SK-N-SH (cell line): ENCODE data around the gene CRIP2. TPM values are rescaled to one million over a fixed set of nuclear protein-coding genes. Genes with fewer than 3 reads are reported as not detected.
A peak's percentile ranks its signal among the peaks of the same experiment; 100 is the strongest.

ENCODE experiments used
- CTCF ChIA-PET: fragments of 300-600, 350-600 bp; formaldehyde crosslinking; extraction: SDS; loops from one replicate; lab custom pipeline; 2021; lab: Yijun Ruan, JAX
- POLR2A ChIA-PET: fragments of 350-600 bp; sonication (Branson Sonifier 250); formaldehyde crosslinking; extraction: SDS; loops from one replicate; lab custom pipeline; 2020; ENCODE audit warnings: antibody characterized with exemption, inconsistent platforms; lab: Yijun Ruan, JAX
- DNase-seq: peaks from one replicate; pipeline ENCODE4 v3.0.0; 2012
- H2AFZ ChIP-seq: fragments of 200-600 bp; sonication (generic); 2 replicates; pipeline ENCODE4 v1.8.1; 2016; ENCODE audit warnings: antibody characterized with exemption, mild to moderate bottlenecking, low read depth
- H3F3A ChIP-seq: fragments of 200-600 bp; sonication (generic); replicated peaks from 2 replicates; pipeline ENCODE3; 2016; ENCODE audit warnings: antibody characterized with exemption, mild to moderate bottlenecking; ENCODE audit not compliant: insufficient read depth
- H3K27ac ChIP-seq, 2 experiments: fragments of 200-500 bp in 1 of 2; fragments of 200-600 bp in 1 of 2; sonication (Bioruptor generic) in 1 of 2; sonication (generic), shearing (Covaris generic) in 1 of 2; 2 replicates each; pipeline versions ENCODE4 v1.5.1 to v1.6.1; 2014 to 2016; ENCODE audit warnings: low read depth in 2 of 2, inconsistent platforms in 1 of 2, low read length in 1 of 2, mild to moderate bottlenecking in 1 of 2, mixed read lengths in 1 of 2
- H3K27me3 ChIP-seq: fragments of 200-600 bp; sonication (generic), shearing (Covaris generic); 2 replicates; pipeline ENCODE4 v1.6.1; 2016; ENCODE audit warnings: mixed run types; ENCODE audit not compliant: insufficient read depth
- H3K36me3 ChIP-seq, 2 experiments: fragments of 200-500 bp in 1 of 2; fragments of 200-600 bp in 1 of 2; sonication (Bioruptor generic) in 1 of 2; sonication (generic) in 1 of 2; replicated peaks in 1 of 2; 2 replicates each; pipeline versions ENCODE3 to v1.5.1; 2014 to 2016; ENCODE audit warnings: low read length in 1 of 2, mild to moderate bottlenecking in 1 of 2; ENCODE audit not compliant: insufficient read depth in 2 of 2, control insufficient read depth in 1 of 2
- H3K4me1 ChIP-seq, 2 experiments: fragments of 200-500 bp in 1 of 2; fragments of 200-600 bp in 1 of 2; sonication (Bioruptor generic) in 1 of 2; sonication (generic), shearing (Covaris generic) in 1 of 2; 2 replicates each; pipeline versions ENCODE4 v1.5.1 to v1.6.1; 2014 to 2016; ENCODE audit warnings: low read depth in 1 of 2, low read length in 1 of 2, mixed run types in 1 of 2; ENCODE audit not compliant: insufficient read depth in 2 of 2, control insufficient read depth in 1 of 2
- H3K4me2 ChIP-seq: fragments of 200-600 bp; sonication (generic), shearing (Covaris generic); 2 replicates; pipeline ENCODE4 v1.6.1; 2017; ENCODE audit warnings: mixed run types
- H3K4me3 ChIP-seq, 2 experiments: fragments of 200-500 bp in 1 of 2; fragments of 200-600 bp in 1 of 2; sonication (Bioruptor generic) in 1 of 2; sonication (generic), shearing (Covaris generic) in 1 of 2; 2 replicates each; pipeline versions ENCODE4 v1.5.1 to v1.8.1; 2014 to 2016; ENCODE audit warnings: low read depth in 2 of 2, inconsistent platforms in 1 of 2, low read length in 1 of 2, mild to moderate bottlenecking in 1 of 2, mixed read lengths in 1 of 2, moderate library complexity in 1 of 2
- H3K79me2 ChIP-seq: fragments of 200-600 bp; sonication (generic); 2 replicates; pipeline ENCODE4 v1.8.1; 2017; ENCODE audit warnings: mild to moderate bottlenecking; ENCODE audit not compliant: insufficient read depth
- H3K9ac ChIP-seq: fragments of 200-600 bp; sonication (generic); 2 replicates; pipeline ENCODE4 v1.6.1; 2017; ENCODE audit warnings: mixed run types
- H3K9me2 ChIP-seq: fragments of 200-600 bp; sonication (generic); 2 replicates; pipeline ENCODE4 v1.6.1; 2017; ENCODE audit warnings: mixed run types
- H3K9me3 ChIP-seq: fragments of 200-600 bp; sonication (generic); 2 replicates; pipeline ENCODE4 v1.6.1; 2017; ENCODE audit warnings: mixed run types, mild to moderate bottlenecking, moderate library complexity
- H4K20me1 ChIP-seq: fragments of 200-600 bp; sonication (generic); 2 replicates; pipeline ENCODE4 v1.6.1; 2017; ENCODE audit warnings: mild to moderate bottlenecking, mixed run types; ENCODE audit not compliant: insufficient read depth
- CHD2 ChIP-seq: fragments of 150-350 bp; IDR thresholded peaks from 2 replicates; pipeline ENCODE4 v1.6.1; 2018; ENCODE audit warnings: low read length; ENCODE audit not compliant: partially characterized antibody
- EP300 ChIP-seq, 2 experiments: IDR thresholded peaks; 2 replicates each; pipeline versions ENCODE4 v1.4.0 to v1.6.1; 2012; ENCODE audit warnings: borderline replicate concordance in 1 of 2, low read depth in 1 of 2, low read length in 1 of 2
- EZH2phosphoT487 ChIP-seq: fragments of 200-600 bp; sonication (generic); IDR thresholded peaks from 2 replicates; pipeline ENCODE4 v1.6.1; 2017; ENCODE audit warnings: low read depth, mixed run types, mild to moderate bottlenecking, antibody characterized with exemption, moderate library complexity, borderline replicate concordance
- FOSL2 ChIP-seq: IDR thresholded peaks from 2 replicates; pipeline ENCODE4 v1.4.0; 2012; ENCODE audit warnings: low read depth, mild to moderate bottlenecking, moderate library complexity, borderline replicate concordance
- FOXJ3 ChIP-seq: sonication (generic); formaldehyde crosslinking; IDR thresholded peaks from 2 replicates; pipeline ENCODE4 v1.5.1; 2020; ENCODE audit warnings: mild to moderate bottlenecking, missing genetic modification reagents
- GATA2 ChIP-seq: sonication (generic); formaldehyde crosslinking; IDR thresholded peaks from 2 replicates; pipeline ENCODE4 v1.5.0; 2020; ENCODE audit warnings: mild to moderate bottlenecking, missing genetic modification reagents
- MEF2A ChIP-seq: IDR thresholded peaks from 2 replicates; pipeline ENCODE4 v1.4.0; 2012; ENCODE audit warnings: low read depth, borderline replicate concordance
- NFIC ChIP-seq: IDR thresholded peaks from 2 replicates; pipeline ENCODE4 v1.4.0; 2012; ENCODE audit warnings: borderline replicate concordance
- RCOR1 ChIP-seq: fragments of 150-350 bp; IDR thresholded peaks from 2 replicates; pipeline ENCODE4 v1.6.1; 2017; ENCODE audit warnings: antibody characterized with exemption, low read length
- RXRA ChIP-seq: IDR thresholded peaks from 2 replicates; pipeline ENCODE4 v1.4.0; 2012; ENCODE audit warnings: low read depth, mild to moderate bottlenecking, borderline replicate concordance
- SIN3A ChIP-seq: IDR thresholded peaks from 2 replicates; pipeline ENCODE4 v1.6.1; 2012; ENCODE audit warnings: low read depth, mild to moderate bottlenecking, low read length, moderate library complexity, borderline replicate concordance
- TAF1 ChIP-seq: IDR thresholded peaks from 2 replicates; pipeline ENCODE4 v1.6.1; 2012; ENCODE audit warnings: low read depth, mild to moderate bottlenecking, low read length, moderate library complexity, borderline replicate concordance
- TCF12 ChIP-seq: IDR thresholded peaks from 2 replicates; pipeline ENCODE4 v1.4.0; 2012
- WGBS: methylation state at CpG from one replicate; pipeline ENCODE4 v1.1.6; 2017; ENCODE audit warnings: low lambda C conversion rate; 5-methylcytosine and 5-hydroxymethylcytosine counted together
- polyA plus RNA-seq, 3 experiments: library from polyadenylated mRNA; depleted of rRNA; stranded (reverse); fragments of >200 nt; gene quantifications; 2 replicates each; pipeline ENCODE4 v1.2.3, GENCODE V29; 2012
- TF ChIP-seq, protein P1 (sequence below): fragments of 200-600 bp; sonication (generic); IDR thresholded peaks from 2 replicates; pipeline ENCODE4 v1.6.1; 2017; ENCODE audit warnings: antibody characterized with exemption, mild to moderate bottlenecking, moderate library complexity
- TF ChIP-seq, protein P2 (sequence below): IDR thresholded peaks from 2 replicates; pipeline ENCODE4; 2012
- TF ChIP-seq, protein P3 (sequence below): IDR thresholded peaks from 2 replicates; pipeline ENCODE4 v1.4.0; 2012; ENCODE audit warnings: low read depth, borderline replicate concordance
- TF ChIP-seq, protein P4 (sequence below): fragments of 150-350 bp; IDR thresholded peaks from 2 replicates; pipeline ENCODE4 v1.6.1; 2016; ENCODE audit warnings: mild to moderate bottlenecking, low read depth, low read length

The CRIP2 gene
- polyA plus RNA-seq, 1 of the 3 experiments (the other 2 are of a cell fraction) = 335 TPM

DNA sequence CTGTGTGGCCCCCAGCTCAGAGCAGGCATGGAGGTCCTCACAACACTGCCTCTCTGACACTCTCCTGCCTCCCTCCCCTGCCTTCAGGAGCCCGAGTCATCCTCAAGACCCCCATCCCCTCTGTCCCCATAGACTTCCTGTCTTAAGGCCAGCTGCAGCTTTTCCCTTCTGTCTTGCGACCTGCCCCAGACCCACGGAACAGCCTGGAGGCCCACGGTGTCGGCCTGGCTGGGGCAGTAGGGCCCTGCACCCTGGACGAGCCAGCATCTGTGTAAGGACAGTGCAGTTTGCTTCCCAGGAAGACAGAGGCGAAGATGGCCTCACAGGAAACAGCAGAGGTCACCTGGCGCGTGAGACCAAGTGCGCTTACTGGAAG, 26.1 kb downstream of the CRIP2 start:
- WGBS = 94% methylated on average over 10 of the region's 10 CpGs
- Histone ChIP-seq H2AFZ (no peak overlapping the region), H3K9me2 (no peaks in the 10 kb centered on the region), H3K27ac (no peak overlapping the region), H4K20me1 (no peaks in the 10 kb centered on the region), H3K27me3 (no peaks in the 10 kb centered on the region), H3K9me3 (no peaks in the 10 kb centered on the region), H3K9ac (no peak overlapping the region), H3K79me2 (no peaks in the 10 kb centered on the region), H3K4me3 (no peak overlapping the region), H3K36me3 (no peaks in the 10 kb centered on the region), H3K4me2 (no peak overlapping the region), H3K4me1 (peaks cover 0 to 9% of the 10 kb centered on the region in 2 experiments; a peak in 1 of 4 replicates), H3F3A (no peaks in the 10 kb centered on the region)
- POLR2A ChIA-PET = no interaction called here
- peak; percentile 25 for DNase-seq
- TF ChIP-seq MEF2A (no peak), FOSL2 (no peak), RCOR1 (no peak), NFIC (no peak), GATA2 (CRISPR knock-in tag) (no peak), FOXJ3 (no peak), SIN3A (no peak), EZH2phosphoT487 (no peak), TCF12 (no peak), EP300 (IDR thresholded peaks at IDR 0.05; ENCODE audit: borderline replicate concordance in 1 of 2, low read depth in 1 of 2, low read length in 1 of 2) (no peak), CHD2 (no peak), RXRA (no peak), TAF1 (no peak)
- TF ChIP-seq, protein P1, sequence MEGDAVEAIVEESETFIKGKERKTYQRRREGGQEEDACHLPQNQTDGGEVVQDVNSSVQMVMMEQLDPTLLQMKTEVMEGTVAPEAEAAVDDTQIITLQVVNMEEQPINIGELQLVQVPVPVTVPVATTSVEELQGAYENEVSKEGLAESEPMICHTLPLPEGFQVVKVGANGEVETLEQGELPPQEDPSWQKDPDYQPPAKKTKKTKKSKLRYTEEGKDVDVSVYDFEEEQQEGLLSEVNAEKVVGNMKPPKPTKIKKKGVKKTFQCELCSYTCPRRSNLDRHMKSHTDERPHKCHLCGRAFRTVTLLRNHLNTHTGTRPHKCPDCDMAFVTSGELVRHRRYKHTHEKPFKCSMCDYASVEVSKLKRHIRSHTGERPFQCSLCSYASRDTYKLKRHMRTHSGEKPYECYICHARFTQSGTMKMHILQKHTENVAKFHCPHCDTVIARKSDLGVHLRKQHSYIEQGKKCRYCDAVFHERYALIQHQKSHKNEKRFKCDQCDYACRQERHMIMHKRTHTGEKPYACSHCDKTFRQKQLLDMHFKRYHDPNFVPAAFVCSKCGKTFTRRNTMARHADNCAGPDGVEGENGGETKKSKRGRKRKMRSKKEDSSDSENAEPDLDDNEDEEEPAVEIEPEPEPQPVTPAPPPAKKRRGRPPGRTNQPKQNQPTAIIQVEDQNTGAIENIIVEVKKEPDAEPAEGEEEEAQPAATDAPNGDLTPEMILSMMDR = no peak
- TF ChIP-seq, protein P2, sequence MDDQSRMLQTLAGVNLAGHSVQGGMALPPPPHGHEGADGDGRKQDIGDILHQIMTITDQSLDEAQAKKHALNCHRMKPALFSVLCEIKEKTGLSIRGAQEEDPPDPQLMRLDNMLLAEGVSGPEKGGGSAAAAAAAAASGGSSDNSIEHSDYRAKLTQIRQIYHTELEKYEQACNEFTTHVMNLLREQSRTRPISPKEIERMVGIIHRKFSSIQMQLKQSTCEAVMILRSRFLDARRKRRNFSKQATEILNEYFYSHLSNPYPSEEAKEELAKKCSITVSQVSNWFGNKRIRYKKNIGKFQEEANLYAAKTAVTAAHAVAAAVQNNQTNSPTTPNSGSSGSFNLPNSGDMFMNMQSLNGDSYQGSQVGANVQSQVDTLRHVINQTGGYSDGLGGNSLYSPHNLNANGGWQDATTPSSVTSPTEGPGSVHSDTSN = no peak
- TF ChIP-seq, protein P3, sequence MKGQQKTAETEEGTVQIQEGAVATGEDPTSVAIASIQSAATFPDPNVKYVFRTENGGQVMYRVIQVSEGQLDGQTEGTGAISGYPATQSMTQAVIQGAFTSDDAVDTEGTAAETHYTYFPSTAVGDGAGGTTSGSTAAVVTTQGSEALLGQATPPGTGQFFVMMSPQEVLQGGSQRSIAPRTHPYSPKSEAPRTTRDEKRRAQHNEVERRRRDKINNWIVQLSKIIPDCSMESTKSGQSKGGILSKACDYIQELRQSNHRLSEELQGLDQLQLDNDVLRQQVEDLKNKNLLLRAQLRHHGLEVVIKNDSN = no peak
- TF ChIP-seq, protein P4, sequence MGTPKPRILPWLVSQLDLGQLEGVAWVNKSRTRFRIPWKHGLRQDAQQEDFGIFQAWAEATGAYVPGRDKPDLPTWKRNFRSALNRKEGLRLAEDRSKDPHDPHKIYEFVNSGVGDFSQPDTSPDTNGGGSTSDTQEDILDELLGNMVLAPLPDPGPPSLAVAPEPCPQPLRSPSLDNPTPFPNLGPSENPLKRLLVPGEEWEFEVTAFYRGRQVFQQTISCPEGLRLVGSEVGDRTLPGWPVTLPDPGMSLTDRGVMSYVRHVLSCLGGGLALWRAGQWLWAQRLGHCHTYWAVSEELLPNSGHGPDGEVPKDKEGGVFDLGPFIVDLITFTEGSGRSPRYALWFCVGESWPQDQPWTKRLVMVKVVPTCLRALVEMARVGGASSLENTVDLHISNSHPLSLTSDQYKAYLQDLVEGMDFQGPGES = no peak
- CTCF ChIA-PET = interaction anchor here (1.0 to 1.2 kb wide), 3 partner anchors 15 to 20 kb away, joined by 3 to 4 read pairs (median 4); no protein-coding TSS in a partner anchor
